ENCODE results near the gene FAM120AOS. TPM values are rescaled to one million over a fixed set of nuclear protein-coding genes. Genes with fewer than 3 reads are reported as not detected.

FAM120AOS gene
- polyA plus RNA-seq, 1 of the 3 experiments (the other 2 are of a cell fraction) = 30.1 TPM

DNA sequence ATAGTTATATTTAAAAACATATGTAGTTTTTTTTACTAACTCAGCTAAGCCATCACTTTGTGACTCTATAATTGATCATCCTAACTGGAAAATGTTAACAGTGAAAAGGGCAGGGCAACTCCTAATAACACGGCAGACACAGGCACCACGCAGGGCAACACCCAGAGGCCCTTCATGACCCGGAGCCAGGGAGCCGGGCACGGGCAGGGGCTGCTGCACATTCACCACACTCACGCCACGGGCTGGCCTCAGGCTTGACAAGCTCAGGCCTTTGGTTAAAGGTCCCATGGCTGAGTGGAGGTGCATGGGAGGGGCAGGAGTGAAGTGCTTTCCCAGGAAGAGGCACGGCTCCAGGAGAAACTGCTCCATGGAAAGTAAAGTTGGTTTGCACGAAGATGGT lies 54.9 kb downstream of the FAM120AOS start (continued):
- no peak for TF ChIP-seq GABPA (IDR thresholded peaks at IDR 0.05; ENCODE audit: low read depth)

DNA sequence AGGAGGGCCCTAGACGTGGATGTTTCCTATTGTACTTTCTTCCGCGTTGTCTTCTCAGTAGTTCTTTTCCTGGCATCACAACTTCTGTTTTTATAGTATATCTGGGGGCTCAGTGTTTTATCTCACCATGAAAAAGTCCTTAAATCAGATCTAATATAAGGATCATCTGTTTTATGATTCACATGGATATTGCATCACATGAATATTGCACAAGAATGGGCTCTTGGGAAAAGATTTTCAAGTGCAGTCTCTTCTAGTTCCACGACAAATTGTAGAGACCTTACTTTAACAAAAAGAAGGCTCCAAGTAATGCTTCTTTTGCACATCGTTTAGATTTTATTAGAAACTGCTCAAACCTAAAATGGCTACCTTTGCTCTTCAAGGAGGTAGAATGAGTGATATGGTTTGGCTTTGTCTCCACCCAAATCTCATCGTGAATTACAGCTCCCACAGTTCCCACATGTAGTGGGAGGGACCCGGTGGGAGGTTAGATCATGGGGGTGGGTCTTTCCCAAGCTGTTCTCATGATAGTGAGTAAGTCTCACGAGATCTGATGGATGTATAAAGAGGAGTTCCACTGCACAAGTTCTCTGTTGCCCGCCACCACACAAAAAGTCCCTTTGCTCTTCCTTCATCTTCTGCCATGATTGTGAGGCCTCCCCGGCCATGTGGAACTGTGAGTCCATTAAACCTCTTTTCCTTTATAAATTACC lies 55.6 kb downstream of the FAM120AOS start:
- H4K20me1 ChIP-seq (ENCODE audit: insufficient read depth) = no peaks in the 10 kb centered on the region
- no peak for TF ChIP-seq FOXJ3 (CRISPR knock-in tag; IDR thresholded peaks at IDR 0.05)
- TF ChIP-seq, protein P1, sequence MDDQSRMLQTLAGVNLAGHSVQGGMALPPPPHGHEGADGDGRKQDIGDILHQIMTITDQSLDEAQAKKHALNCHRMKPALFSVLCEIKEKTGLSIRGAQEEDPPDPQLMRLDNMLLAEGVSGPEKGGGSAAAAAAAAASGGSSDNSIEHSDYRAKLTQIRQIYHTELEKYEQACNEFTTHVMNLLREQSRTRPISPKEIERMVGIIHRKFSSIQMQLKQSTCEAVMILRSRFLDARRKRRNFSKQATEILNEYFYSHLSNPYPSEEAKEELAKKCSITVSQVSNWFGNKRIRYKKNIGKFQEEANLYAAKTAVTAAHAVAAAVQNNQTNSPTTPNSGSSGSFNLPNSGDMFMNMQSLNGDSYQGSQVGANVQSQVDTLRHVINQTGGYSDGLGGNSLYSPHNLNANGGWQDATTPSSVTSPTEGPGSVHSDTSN (IDR thresholded peaks at IDR 0.05) = no peak
- TF ChIP-seq, protein P2, sequence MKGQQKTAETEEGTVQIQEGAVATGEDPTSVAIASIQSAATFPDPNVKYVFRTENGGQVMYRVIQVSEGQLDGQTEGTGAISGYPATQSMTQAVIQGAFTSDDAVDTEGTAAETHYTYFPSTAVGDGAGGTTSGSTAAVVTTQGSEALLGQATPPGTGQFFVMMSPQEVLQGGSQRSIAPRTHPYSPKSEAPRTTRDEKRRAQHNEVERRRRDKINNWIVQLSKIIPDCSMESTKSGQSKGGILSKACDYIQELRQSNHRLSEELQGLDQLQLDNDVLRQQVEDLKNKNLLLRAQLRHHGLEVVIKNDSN (IDR thresholded peaks at IDR 0.05; ENCODE audit: borderline replicate concordance, low read depth) = no peak
- no peak for TF ChIP-seq NRF1 (IDR thresholded peaks at IDR 0.05; ENCODE audit: low read depth, low read length)
- no peak for TF ChIP-seq IRF3 (IDR thresholded peaks at IDR 0.05; ENCODE audit: low read depth, low read length)
- TF ChIP-seq FOSL2 (IDR thresholded peaks at IDR 0.05; ENCODE audit: borderline replicate concordance, low read depth) = no peak
- TF ChIP-seq EP300 (IDR thresholded peaks at IDR 0.05; ENCODE audit: borderline replicate concordance in 1 of 2, low read depth in 1 of 2, low read length in 1 of 2) = no peak
- TF ChIP-seq RCOR1 (IDR thresholded peaks at IDR 0.05; ENCODE audit: low read length) = no peak
- no peaks in the 10 kb centered on the region for H3K36me3 ChIP-seq (replicated peaks in 1 of 2; ENCODE audit: control insufficient read depth in 1 of 2, insufficient read depth in 2 of 2, low read length in 1 of 2)
- no peak overlapping the region for H3K4me2 ChIP-seq
- H3K79me2 ChIP-seq (ENCODE audit: insufficient read depth) = no peaks in the 10 kb centered on the region
- no peak overlapping the region for H2AFZ ChIP-seq (ENCODE audit: low read depth)
- CTCF ChIA-PET = interaction anchor here (1.1 kb wide), 1 partner anchor 52 kb away, joined by 3 read pairs; no protein-coding TSS in a partner anchor
- H3K4me1 ChIP-seq (ENCODE audit: control insufficient read depth in 1 of 2, insufficient read depth in 2 of 2, low read depth in 1 of 2, low read length in 1 of 2) = no peaks in the 10 kb centered on the region
- POLR2A ChIA-PET = no interaction called here
- no peaks in the 10 kb centered on the region for H3K9me3 ChIP-seq
- H3K27me3 ChIP-seq (ENCODE audit: insufficient read depth) = no peaks in the 10 kb centered on the region
- H3K9ac ChIP-seq = no peak overlapping the region
- H3K9me2 ChIP-seq = no peaks in the 10 kb centered on the region
- no peak overlapping the region for H3K27ac ChIP-seq (ENCODE audit: low read depth in 2 of 2, low read length in 1 of 2)
- H3K4me3 ChIP-seq (ENCODE audit: low read depth in 2 of 2, low read length in 1 of 2) = no peak overlapping the region
- no peak for DNase-seq
- H3F3A ChIP-seq (replicated peaks; ENCODE audit: insufficient read depth) = no peaks in the 10 kb centered on the region
- WGBS (ENCODE audit: low lambda C conversion rate) = 46% methylated on average over 10 of the region's 10 CpGs

Small RNAs within 50 kb of the gene (small RNA-seq; reads per million reads assigned to genes)
- gene RF00019 = 0 reads per million in 7 experiments

Other genes with a start within 250 kb of the FAM120AOS start
- 50.0 and 58.6 TPM in 2 replicates for gene FAM120A, start 1.9 kb downstream of the FAM120AOS start, polyA plus RNA-seq (2012; rRNA removed)
- 7.7 and 11.2 TPM in 2 replicates for gene PHF2, start 123.0 kb upstream of the FAM120AOS start, polyA plus RNA-seq (2012; rRNA removed)